NCI-H2081 (cell line): ENCODE data around the gene ATF7IP2.
"Not testable (repeated sequence)": the region's sequence is repeated elsewhere in the genome, so short reads cannot be mapped to it uniquely, and the experiment has no call there.

Source experiments
- DNase-seq, 2 experiments: peaks; one replicate each; lab custom pipeline; 2025; lab: John Stamatoyannopoulos, UW

The ATF7IP2 gene

DNA sequence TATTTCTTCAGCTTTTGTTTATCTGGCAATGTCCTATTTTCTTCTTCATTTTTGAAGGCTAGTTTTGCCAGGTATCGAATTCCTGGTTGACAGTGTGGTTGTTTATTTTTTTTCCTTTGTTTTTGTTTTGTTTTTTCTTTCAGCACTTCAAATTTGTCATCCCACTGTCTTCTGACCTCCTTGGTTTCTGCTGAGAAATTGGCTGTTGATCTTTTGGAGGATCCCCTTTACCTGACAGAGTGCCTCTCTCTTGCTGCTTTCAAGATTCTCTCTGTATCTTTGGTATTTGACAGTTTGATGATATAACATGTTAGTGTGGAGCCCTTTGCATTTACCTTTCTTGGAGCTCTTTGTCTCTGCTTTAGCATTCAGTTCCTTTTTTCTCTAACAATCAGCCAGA, 9.6 kb upstream of the ATF7IP2 start:
- DNase-seq = no peak

- no peak for DNase-seq
These were observed 2.2 kb upstream of the ATF7IP2 start for GRCh38 chr16:10383626-10384025.

GRCh38 chr16:10386517-10387100, 748 bp downstream of the ATF7IP2 start:
- no peak for DNase-seq

DNA sequence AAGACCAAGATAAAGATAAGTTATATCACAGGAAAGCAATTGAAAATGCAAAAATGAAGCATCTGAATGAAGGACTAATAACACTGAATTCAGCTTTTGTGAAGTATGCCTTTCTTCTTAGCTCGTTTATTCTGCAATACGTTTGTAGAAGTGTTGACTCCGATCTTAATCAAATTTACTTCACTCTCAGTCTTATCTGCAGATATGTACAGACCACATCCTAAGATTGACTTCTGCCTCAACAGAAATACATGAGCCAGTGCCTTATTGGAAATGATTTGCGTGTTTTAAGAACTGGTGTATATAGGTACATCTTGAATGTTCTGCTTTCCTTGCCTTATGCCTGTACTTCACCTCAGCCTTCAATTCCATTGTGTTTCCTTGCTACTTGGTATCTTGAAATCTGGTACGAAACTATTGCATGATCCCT, 1.3 kb downstream of the ATF7IP2 start:
- no peak for DNase-seq

- no peak for DNase-seq
These were observed 3.1 kb downstream of the ATF7IP2 start for GRCh38 chr16:10388988-10389387.

DNA sequence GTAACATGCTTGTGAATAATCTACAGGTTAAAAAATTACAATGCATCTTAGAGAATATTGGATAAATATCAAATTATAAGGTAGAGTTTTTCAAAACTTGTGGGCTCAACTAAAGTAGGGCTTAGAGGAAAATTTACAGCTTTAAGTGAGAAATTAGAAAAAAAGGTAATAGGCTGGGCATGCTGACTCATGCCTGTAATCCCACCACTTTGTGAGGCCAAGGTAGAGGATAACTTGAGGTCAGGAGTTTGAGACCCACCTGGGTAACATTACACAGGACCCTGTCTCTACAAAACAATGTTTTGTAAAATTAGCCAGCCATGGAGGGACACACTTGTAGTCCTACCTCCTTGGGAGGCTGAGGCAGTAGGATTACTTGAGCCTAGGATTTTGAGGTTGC, 4.5 kb downstream of the ATF7IP2 start:
- DNase-seq = no peak

GRCh38 chr16:10390867-10391266, 5.0 kb downstream of the ATF7IP2 start:
- no peak for DNase-seq

- DNase-seq = no peak
These were observed 5.5 kb downstream of the ATF7IP2 start for GRCh38 chr16:10391339-10391738.

GRCh38 chr16:10402975-10403374, 17.1 kb downstream of the ATF7IP2 start:
- no peak for DNase-seq

GRCh38 chr16:10405386-10405939, 19.6 kb downstream of the ATF7IP2 start:
- no peak for DNase-seq

DNA sequence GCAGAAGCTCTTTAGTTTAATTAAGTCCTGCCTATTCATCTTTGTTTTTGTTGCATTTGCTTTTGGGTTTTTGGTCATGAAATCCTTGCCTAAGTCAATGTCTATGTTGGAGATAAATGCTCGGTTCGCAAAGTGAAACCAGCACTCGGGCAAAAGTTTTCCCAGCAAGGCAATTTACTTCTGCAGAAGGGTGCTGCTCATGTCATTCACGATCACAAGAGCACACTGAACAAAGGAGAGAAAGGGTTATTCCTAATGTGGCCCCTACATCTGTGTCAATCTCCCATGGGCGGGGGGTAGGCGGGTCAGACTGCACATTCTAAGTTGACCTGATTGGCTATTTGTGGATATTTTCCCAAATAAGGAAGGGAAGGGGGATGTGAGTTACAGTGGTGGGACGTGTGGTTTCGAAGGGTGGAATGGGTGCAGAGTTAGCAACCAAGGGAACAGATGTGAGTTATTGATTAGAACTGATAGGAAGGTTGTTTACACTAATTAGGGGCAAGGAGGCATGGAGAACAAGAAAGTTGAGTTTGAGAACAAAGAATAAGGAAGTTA, 23.0 kb downstream of the ATF7IP2 start:
- no peak for DNase-seq

DNA sequence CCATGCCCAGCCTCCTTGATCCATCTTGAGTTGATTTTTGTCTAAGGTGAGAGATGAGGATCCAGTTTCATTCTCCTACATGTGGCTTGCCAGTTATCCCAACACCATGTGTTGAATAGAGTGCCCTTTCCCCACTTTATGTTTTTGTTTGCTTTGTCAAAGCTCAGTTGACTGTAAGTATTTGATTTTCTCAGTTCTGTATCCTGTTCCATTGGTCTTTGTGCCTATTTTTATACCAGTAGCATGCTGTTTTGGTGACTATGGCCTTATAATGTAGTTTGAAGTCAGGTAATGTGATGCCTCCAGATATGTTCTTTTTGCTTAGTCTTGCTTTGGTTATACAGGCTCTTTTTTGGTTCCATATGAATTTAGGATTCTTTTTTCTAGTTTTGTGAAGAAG, 23.9 kb downstream of the ATF7IP2 start:
- not testable (repeated sequence) for DNase-seq

DNA sequence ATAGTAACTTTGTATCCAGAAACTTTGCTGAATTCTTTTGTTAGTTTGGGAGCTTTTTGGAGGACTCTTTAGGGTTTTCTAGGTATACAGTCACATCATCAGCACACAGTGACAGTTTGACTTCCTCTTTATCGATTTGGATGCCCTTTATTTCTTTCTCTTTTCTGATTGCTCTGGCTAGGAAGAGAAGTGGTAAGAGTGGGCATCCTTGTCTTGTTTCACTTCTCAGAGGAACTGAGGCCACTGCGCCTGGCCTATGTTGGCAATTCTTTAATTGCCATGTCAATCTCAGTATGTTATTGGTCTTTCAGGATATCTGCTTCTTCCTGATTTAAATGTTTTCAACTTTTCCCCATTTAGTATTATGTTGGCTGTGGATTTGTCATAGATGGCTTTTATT, 24.6 kb downstream of the ATF7IP2 start:
- no peak for DNase-seq

DNA sequence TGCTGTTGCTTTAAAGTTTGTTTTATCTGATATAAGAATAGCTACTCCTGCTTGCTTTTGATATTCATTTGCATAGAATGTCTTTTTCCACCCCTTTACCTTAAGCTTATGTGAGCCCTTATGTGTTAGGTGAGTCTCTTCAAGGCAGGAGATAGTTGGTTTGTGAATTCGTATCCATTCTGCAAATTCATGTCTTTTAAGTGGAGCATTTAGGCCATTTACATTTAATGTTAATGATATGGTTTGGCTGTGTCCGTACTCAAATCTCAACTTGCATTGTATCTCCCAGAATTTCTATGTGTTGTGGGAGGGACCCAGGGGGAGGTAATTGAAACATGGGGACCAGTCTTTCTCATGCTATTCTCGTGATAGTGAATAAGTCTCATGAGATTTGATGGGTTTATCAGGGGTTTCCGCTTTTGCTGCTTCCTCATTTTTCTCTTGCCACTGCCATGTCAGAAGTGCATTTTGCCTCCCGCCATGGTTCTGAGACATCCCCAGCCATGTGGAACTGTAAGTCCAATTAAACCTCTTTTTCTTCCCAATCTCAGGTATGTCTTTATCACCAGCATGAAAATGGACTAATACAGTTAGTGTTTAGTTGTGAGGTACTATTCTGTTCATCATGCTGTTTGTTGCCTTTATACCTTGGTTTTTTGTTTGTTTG, 27.2 kb downstream of the ATF7IP2 start:
- no peak for DNase-seq

DNA sequence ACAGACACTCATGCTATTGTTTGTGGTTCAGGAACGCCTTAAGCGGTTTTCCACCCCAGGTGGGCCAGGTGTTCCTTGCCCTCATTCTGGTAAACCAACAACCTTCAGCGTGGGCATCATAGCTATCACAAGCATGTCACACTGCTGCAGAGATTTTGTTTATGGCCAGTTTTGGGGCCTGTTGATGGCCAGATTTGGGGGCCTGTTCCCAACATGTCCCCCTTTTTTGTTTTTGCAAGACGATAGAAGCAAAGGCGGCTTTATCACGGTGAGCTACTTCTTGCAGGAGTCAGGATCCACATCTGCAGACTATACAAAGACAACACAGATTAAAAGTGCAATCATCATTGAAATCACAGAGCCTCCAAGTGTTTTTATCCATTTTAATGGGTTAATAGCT, 32.3 kb downstream of the ATF7IP2 start:
- not testable (repeated sequence) for DNase-seq

- DNase-seq = no peak
These were observed 33.8 kb downstream of the ATF7IP2 start for GRCh38 chr16:10419701-10420100.

- no peak for DNase-seq
These were observed 35.7 kb downstream of the ATF7IP2 start for GRCh38 chr16:10421596-10421995.

GRCh38 chr16:10428433-10429168, 42.7 kb downstream of the ATF7IP2 start:
- no peak for DNase-seq

GRCh38 chr16:10429299-10429969, 43.6 kb downstream of the ATF7IP2 start:
- DNase-seq = not testable (repeated sequence)

GRCh38 chr16:10441726-10442125, 55.9 kb downstream of the ATF7IP2 start:
- DNase-seq = no peak

DNA sequence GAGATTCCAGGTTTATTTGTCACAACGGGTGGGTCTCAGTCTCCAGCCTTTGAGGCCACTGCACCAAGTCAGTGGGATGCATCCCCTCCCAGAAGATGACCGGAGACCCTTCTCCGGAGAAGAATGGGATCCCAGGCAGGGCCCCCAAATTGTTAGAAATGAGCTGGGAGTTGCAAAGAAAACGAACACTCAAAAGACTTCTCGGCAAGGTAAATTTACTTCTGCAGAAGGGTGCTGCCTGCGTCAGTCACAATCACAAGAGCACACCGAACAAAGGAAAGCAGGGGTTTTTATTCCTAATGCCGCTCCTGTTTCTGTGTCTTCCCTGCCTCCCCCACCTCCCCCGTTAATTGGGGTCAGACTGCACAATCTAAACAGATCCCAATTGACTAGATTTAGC, 61.4 kb downstream of the ATF7IP2 start:
- no peak for DNase-seq
